BLaER1 (cell line): ENCODE data around the gene RASEF.
"Not testable (repeated sequence)": the region's sequence is repeated elsewhere in the genome, so short reads cannot be mapped to it uniquely, and the experiment has no call there.

Experiments used
- H3K27ac ChIP-seq: shearing (Covaris generic); formaldehyde crosslinking; 2 replicates; pipeline ENCODE4 v1.8.1; 2022
- H3K27me3 ChIP-seq: shearing (Covaris generic); formaldehyde crosslinking; 2 replicates; pipeline ENCODE4 v1.8.1; 2022
- H3K36me3 ChIP-seq: shearing (Covaris generic); formaldehyde crosslinking; 2 replicates; pipeline ENCODE4 v1.8.1; 2022
- H3K4me1 ChIP-seq: shearing (Covaris generic); formaldehyde crosslinking; 2 replicates; pipeline ENCODE4 v1.8.1; 2022
- H3K4me2 ChIP-seq: shearing (Covaris generic); formaldehyde crosslinking; 2 replicates; pipeline ENCODE4 v1.8.1; 2022
- H3K4me3 ChIP-seq: shearing (Covaris generic); formaldehyde crosslinking; 2 replicates; pipeline ENCODE4 v1.8.1; 2022
- H3K9ac ChIP-seq: shearing (Covaris generic); formaldehyde crosslinking; 2 replicates; pipeline ENCODE4 v1.8.1; 2022
- H3K9me3 ChIP-seq: shearing (Covaris generic); formaldehyde crosslinking; 2 replicates; pipeline ENCODE4 v1.8.1; 2022
- H4K20me1 ChIP-seq: shearing (Covaris generic); formaldehyde crosslinking; 2 replicates; pipeline ENCODE4 v1.8.1; 2022
- Cebpa-rat ChIP-seq: shearing (Covaris generic); IDR thresholded peaks from 2 replicates; pipeline ENCODE4 v1.8.1; 2022

Gene RASEF

DNA sequence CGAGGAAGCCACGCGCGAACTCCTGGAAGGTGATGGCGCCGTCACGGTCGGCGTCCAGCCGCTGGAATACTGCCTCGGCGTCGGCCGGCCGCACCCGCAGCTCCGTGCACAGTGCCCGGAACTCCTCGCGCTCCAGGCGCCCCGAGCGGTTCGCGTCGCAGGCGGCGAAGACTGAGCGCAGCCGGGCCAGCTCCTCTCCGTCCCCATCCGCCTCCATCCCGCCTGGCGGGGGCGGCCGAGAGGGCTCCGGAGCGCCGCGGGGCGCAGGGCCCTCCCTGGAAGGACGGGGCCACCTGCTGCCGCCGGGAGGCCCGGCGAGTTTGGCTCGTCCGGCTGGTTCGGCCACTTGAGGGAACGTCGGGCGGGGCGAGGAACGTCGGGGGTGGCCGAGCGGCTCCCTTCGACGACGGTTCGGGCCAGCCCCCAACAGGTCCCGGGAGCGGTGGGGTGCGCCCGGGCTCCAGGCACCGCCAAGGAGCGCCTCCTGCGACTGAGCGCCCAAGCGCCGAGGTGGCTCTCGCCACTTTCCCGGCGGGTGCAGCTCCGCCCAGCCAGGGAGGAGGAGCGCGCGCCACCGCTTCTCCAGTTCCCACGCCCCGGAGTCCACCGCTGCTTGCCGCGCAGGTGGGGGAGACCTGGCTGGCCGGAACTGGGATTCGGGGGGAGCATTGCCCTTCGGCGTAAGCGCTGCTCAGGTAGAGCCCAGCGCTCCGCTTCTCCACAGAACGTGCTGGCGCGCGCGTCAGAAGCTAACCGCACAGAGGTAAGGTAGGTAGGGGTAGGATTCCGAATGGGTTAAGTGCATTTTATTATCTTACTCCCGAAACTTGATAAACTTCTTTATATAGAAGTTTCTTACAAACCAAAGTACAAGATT is at the start of gene RASEF:
RASEF (minus strand) TSS at position 492 of the 877 bp plus-strand sequence; CDS start at position 217, 275 bp downstream.
- H3K27me3 ChIP-seq, result peaks cover 42% of the 10 kb centered on the region
- H3K36me3 ChIP-seq, result no peaks in the 10 kb centered on the region
- peak within 1 kb of the TSS; percentile 65 for H3K4me3 ChIP-seq
- 0 out of 2 replicates have a peak, but pooled peaks cover 4% of the 10 kb centered on the region for H3K4me1 ChIP-seq
- TF ChIP-seq Cebpa-rat, result no peak
- no peak within 1 kb of the TSS for H3K27ac ChIP-seq
- peaks cover 14% of the 10 kb centered on the region for H3K9me3 ChIP-seq
- H4K20me1 ChIP-seq, result no peaks in the 10 kb centered on the region
- no peak within 1 kb of the TSS for H3K9ac ChIP-seq
- peak within 1 kb of the TSS; percentile 83 for H3K4me2 ChIP-seq

GRCh38 chr9:83111169-83111568 is 48.2 kb upstream of the RASEF start:
- Histone ChIP-seq H3K4me3 (no peak overlapping the region), H3K27me3 (no peaks in the 10 kb centered on the region), H3K27ac (no peak overlapping the region), H4K20me1 (no peaks in the 10 kb centered on the region), H3K4me1 (no peaks in the 10 kb centered on the region), H3K9ac (no peak overlapping the region), H3K9me3 (peaks cover 23% of the 10 kb centered on the region), H3K4me2 (no peak overlapping the region), H3K36me3 (no peaks in the 10 kb centered on the region)
- TF ChIP-seq Cebpa-rat, result no peak

GRCh38 chr9:83109296-83109695 is 46.4 kb upstream of the RASEF start:
- peaks cover 11% of the 10 kb centered on the region for H3K9me3 ChIP-seq
- no peak overlapping the region for H3K4me3 ChIP-seq
- H3K36me3 ChIP-seq, result no peaks in the 10 kb centered on the region
- no peak overlapping the region for H3K4me2 ChIP-seq
- H3K27me3 ChIP-seq, result no peaks in the 10 kb centered on the region
- no peaks in the 10 kb centered on the region for H4K20me1 ChIP-seq
- H3K4me1 ChIP-seq, result no peaks in the 10 kb centered on the region
- H3K9ac ChIP-seq, result no peak overlapping the region
- no peak overlapping the region for H3K27ac ChIP-seq
- no peak for TF ChIP-seq Cebpa-rat

DNA sequence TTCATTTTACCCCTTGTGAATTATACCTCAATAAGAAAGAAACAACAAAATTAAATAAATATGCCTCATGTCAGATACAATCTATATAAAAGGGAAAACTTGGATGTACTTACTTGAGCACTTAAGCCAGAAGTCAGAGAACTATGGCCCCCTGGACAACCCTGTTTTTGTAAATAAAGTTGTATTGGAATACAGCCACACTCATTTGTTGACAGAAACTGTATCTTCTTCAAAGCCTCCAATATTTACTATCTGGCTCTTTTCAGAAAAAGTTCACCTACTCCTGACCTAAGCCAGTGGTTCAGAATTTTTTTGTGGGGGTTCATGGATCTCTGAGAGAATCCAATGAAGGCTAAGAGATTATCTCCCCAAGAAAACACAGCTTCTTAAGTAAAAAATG is 45.3 kb upstream of the RASEF start:
- no peak for TF ChIP-seq Cebpa-rat
- Histone ChIP-seq H3K27ac (no peak overlapping the region), H3K36me3 (no peaks in the 10 kb centered on the region), H3K9ac (no peak overlapping the region), H3K4me2 (no peak overlapping the region), H3K9me3 (peaks cover under 1% of the 10 kb centered on the region), H4K20me1 (no peaks in the 10 kb centered on the region), H3K4me3 (no peak overlapping the region), H3K27me3 (no peaks in the 10 kb centered on the region), H3K4me1 (no peaks in the 10 kb centered on the region)

DNA sequence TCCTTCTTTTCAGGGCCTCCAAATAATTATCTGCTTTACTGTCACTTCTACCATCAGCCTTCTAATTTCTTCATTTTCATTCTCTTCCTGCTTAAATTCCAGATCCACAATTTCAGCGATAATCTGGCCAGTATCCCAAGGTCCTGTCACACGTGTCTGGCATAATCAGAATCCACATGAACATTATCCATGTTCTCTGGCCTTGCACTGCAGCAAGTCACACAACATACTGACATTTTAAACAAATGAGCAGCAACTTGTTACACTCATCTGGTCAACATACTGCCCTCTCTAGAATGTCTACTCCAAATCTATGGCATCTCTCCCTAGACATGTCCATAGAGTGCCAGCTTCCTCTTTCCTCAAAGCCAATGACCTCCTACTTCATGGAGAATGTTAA is 43.8 kb upstream of the RASEF start:
- H3K4me3 ChIP-seq, result no peak overlapping the region
- no peak for TF ChIP-seq Cebpa-rat

GRCh38 chr9:83106263-83106662 is 43.3 kb upstream of the RASEF start:
- Histone ChIP-seq H3K4me3 (no peak overlapping the region), H4K20me1 (no peaks in the 10 kb centered on the region), H3K4me1 (no peaks in the 10 kb centered on the region), H3K36me3 (no peaks in the 10 kb centered on the region), H3K27ac (no peak overlapping the region), H3K9ac (no peak overlapping the region), H3K9me3 (no peaks in the 10 kb centered on the region), H3K27me3 (no peaks in the 10 kb centered on the region), H3K4me2 (no peak overlapping the region)
- no peak for TF ChIP-seq Cebpa-rat

More for the DNA sequence above, 43.8 kb upstream of the RASEF start:
- H3K4me2 ChIP-seq, result no peak overlapping the region
- no peaks in the 10 kb centered on the region for H3K36me3 ChIP-seq
- no peaks in the 10 kb centered on the region for H3K4me1 ChIP-seq
- H3K9me3 ChIP-seq, result no peaks in the 10 kb centered on the region
- no peaks in the 10 kb centered on the region for H3K27me3 ChIP-seq
- H3K9ac ChIP-seq, result no peak overlapping the region
- H4K20me1 ChIP-seq, result no peaks in the 10 kb centered on the region
- no peak overlapping the region for H3K27ac ChIP-seq

DNA sequence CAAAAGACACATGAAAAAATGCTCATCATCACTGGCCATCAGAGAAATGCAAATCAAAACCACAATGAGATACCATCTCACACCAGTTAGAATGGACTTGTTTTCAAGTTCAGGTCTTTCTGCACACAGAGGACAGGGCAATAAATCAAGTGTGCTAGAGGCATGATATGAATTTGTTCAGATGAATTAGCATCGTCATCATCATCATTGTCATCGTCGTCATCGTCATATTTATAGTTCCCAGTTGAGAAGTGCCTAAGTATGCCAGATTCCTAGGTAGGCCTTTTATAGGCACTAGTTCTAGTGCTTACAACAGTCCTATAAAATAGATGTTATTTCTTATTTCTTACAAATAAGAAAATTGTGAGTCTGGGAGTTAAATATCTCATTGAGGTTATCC is 34.7 kb upstream of the RASEF start:
- H3K36me3 ChIP-seq, result no peaks in the 10 kb centered on the region
- H3K4me2 ChIP-seq, result no peak overlapping the region
- H3K4me1 ChIP-seq, result no peaks in the 10 kb centered on the region
- no peak overlapping the region for H3K4me3 ChIP-seq
- no peak overlapping the region for H3K9ac ChIP-seq
- H3K9me3 ChIP-seq, result peaks cover 11% of the 10 kb centered on the region
- no peaks in the 10 kb centered on the region for H3K27me3 ChIP-seq
- H4K20me1 ChIP-seq, result no peaks in the 10 kb centered on the region
- no peak for TF ChIP-seq Cebpa-rat
- no peak overlapping the region for H3K27ac ChIP-seq

- H3K9ac ChIP-seq, H3K4me2 ChIP-seq, H3K4me3 ChIP-seq, H3K36me3 ChIP-seq, H3K27me3 ChIP-seq, H3K27ac ChIP-seq, H4K20me1 ChIP-seq, H3K4me1 ChIP-seq: not testable (repeated sequence)
- H3K9me3 ChIP-seq, result peaks cover 11% of the 10 kb centered on the region
These were observed 30.4 kb upstream of the RASEF start for GRCh38 chr9:83093311-83093710.

DNA sequence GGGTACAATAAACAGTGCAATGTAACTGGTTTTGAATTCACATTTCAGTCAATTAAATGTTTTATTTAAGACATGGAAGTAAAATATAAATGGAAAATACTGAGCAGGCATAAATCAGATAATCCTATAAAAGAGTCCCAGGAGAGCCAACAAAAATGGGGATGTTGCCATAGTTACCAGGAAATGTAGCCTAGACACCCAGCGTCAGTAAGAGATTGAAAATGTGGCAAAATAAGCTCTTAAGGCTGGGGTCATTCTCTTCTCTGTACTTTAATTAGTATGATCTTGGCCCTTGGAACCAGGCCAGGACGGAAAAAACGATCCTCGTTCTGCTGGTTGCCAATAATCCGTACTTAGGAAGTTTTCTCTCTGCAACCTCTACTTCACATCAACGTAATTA is 18.9 kb upstream of the RASEF start:
- Histone ChIP-seq H3K27ac (no peak overlapping the region), H3K36me3 (no peaks in the 10 kb centered on the region), H3K27me3 (no peaks in the 10 kb centered on the region), H3K9me3 (no peaks in the 10 kb centered on the region), H3K4me2 (peak overlapping the region; percentile 23; the same call in 1 of the 2 replicates), H4K20me1 (no peaks in the 10 kb centered on the region), H3K9ac (no peak overlapping the region), H3K4me1 (peaks cover 9% of the 10 kb centered on the region; the same call in 1 of the 2 replicates), H3K4me3 (no peak overlapping the region)
- no peak for TF ChIP-seq Cebpa-rat

DNA sequence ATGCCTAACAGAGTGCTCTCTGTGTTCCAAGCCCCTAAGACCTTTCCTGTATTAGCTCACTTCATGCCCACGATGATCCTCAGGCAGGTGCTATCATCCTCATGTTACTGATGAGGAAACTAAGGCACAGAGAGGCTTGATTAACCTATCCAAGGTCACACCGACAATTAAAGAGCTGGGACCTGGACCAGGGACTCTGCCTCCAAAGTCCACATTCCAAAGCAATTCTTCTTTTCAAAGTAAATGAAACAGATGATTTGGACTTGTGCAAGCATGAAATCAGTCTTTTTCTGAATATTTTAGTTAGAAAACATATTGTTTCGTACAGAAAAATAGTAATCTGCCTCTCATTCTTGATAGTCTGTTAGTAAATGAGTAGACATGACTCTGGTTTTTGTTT is 18.1 kb upstream of the RASEF start:
- Histone ChIP-seq H4K20me1 (no peaks in the 10 kb centered on the region), H3K36me3 (no peaks in the 10 kb centered on the region), H3K27ac (no peak overlapping the region), H3K9me3 (no peaks in the 10 kb centered on the region), H3K4me1 (peaks cover 9% of the 10 kb centered on the region; the same call in 1 of the 2 replicates), H3K4me2 (no peak overlapping the region), H3K27me3 (no peaks in the 10 kb centered on the region), H3K9ac (no peak overlapping the region), H3K4me3 (no peak overlapping the region)
- TF ChIP-seq Cebpa-rat, result no peak

DNA sequence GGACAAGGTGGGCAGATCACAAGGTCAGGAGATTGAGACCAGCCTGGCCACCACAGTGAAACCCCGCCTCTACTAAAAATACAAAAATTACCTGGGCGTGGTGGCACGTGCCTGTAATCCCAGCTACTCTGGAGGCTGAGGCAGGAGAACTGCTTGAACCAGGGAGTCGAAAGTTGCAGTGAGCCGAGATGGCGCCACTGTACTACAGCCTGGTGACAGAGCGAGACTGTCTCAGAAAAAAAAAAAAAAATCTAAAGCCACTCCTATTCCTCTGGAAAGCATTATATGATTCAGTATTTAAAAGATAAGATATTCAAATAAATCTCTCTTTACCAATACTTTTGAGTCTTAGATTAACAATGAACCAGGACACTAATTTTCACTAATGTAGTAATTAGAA is 13.0 kb upstream of the RASEF start:
- not testable (repeated sequence) for H3K27ac ChIP-seq, H4K20me1 ChIP-seq, H3K9ac ChIP-seq, H3K27me3 ChIP-seq, H3K4me2 ChIP-seq, H3K4me3 ChIP-seq, H3K9me3 ChIP-seq, H3K36me3 ChIP-seq, H3K4me1 ChIP-seq

GRCh38 chr9:83072498-83072897 is 9.6 kb upstream of the RASEF start:
- H3K4me2 ChIP-seq, H3K4me1 ChIP-seq, H3K36me3 ChIP-seq, H3K27ac ChIP-seq, H4K20me1 ChIP-seq, H3K9me3 ChIP-seq, H3K4me3 ChIP-seq, H3K27me3 ChIP-seq, H3K9ac ChIP-seq: not testable (repeated sequence)
